Trophoblast cell (in vitro differentiated cells and primary cell): ENCODE measurements around the gene NME7.
A peak's percentile ranks its signal among the peaks of the same experiment; 100 is the strongest.

ENCODE experiments used
- DNase-seq, 2 donors: peaks; one replicate each; pipeline ENCODE4 v3.0.0-alpha.2; 2016
- H2AFZ ChIP-seq: 2 replicates; pipeline ENCODE4 v1.6.1; 2013; ENCODE audit warnings: low read length, moderate library complexity, mild to moderate bottlenecking; ENCODE audit not compliant: insufficient read depth, poor library complexity
- H2AK5ac ChIP-seq: 2 replicates; pipeline ENCODE4 v1.6.1; 2013; ENCODE audit warnings: mild to moderate bottlenecking, low read length
- H2BK120ac ChIP-seq: 2 replicates; pipeline ENCODE4 v1.6.1; 2013; ENCODE audit warnings: low read length, mild to moderate bottlenecking, moderate library complexity; ENCODE audit not compliant: insufficient read depth, poor library complexity
- H2BK12ac ChIP-seq: 2 replicates; pipeline ENCODE4 v1.6.1; 2013; ENCODE audit warnings: mild to moderate bottlenecking, low read length, moderate library complexity
- H2BK5ac ChIP-seq: 2 replicates; pipeline ENCODE4 v1.6.1; 2013; ENCODE audit warnings: low read length, low read depth, moderate library complexity, mild to moderate bottlenecking; ENCODE audit not compliant: poor library complexity
- H3K14ac ChIP-seq: 2 replicates; pipeline ENCODE4 v1.6.1; 2013; ENCODE audit warnings: mild to moderate bottlenecking, low read length
- H3K18ac ChIP-seq: 2 replicates; pipeline ENCODE4 v1.6.1; 2013; ENCODE audit warnings: mild to moderate bottlenecking, low read length
- H3K23ac ChIP-seq: 2 replicates; pipeline ENCODE4 v1.6.1; 2013; ENCODE audit warnings: low read length
- H3K27ac ChIP-seq: 2 replicates; pipeline ENCODE4 v1.5.1; 2013; ENCODE audit warnings: low read depth, mild to moderate bottlenecking, inconsistent platforms, low read length, moderate library complexity
- H3K27me3 ChIP-seq: 2 replicates; pipeline ENCODE4 v1.6.1; 2013; ENCODE audit warnings: inconsistent platforms, mild to moderate bottlenecking, low read length, moderate library complexity; ENCODE audit not compliant: insufficient read depth
- H3K36me3 ChIP-seq, 2 experiments: 1 replicate in 1 of 2; 2 replicates in 1 of 2; pipeline ENCODE4 v1.6.1; 2013; ENCODE audit warnings: low read length in 2 of 2, mild to moderate bottlenecking in 2 of 2, moderate library complexity in 1 of 2; ENCODE audit not compliant: insufficient read depth in 2 of 2, control insufficient read depth in 1 of 2
- H3K4ac ChIP-seq: 2 replicates; pipeline ENCODE4 v1.6.1; 2013; ENCODE audit warnings: low read depth, mild to moderate bottlenecking, low read length, moderate library complexity
- H3K4me1 ChIP-seq, 2 experiments: 1 replicate in 1 of 2; 2 replicates in 1 of 2; pipeline ENCODE4 v1.6.1; 2013; ENCODE audit warnings: low read length in 2 of 2, mild to moderate bottlenecking in 2 of 2, moderate library complexity in 1 of 2; ENCODE audit not compliant: insufficient read depth in 2 of 2, control insufficient read depth in 1 of 2
- H3K4me2 ChIP-seq: 2 replicates; pipeline ENCODE4 v1.6.1; 2013; ENCODE audit warnings: inconsistent platforms, mild to moderate bottlenecking, low read length, moderate library complexity
- H3K4me3 ChIP-seq: 2 replicates; pipeline ENCODE4 v1.5.1; 2013; ENCODE audit warnings: mild to moderate bottlenecking, low read depth, low read length, inconsistent platforms
- H3K79me1 ChIP-seq: one replicate; pipeline ENCODE4 v1.6.1; 2013; ENCODE audit warnings: low read length
- H3K79me2 ChIP-seq: 2 replicates; pipeline ENCODE4 v1.6.1; 2013; ENCODE audit warnings: low read length, mild to moderate bottlenecking; ENCODE audit not compliant: control insufficient read depth, insufficient read depth, poor library complexity
- H3K9ac ChIP-seq: 2 replicates; pipeline ENCODE4 v1.6.1; 2013; ENCODE audit warnings: mild to moderate bottlenecking, low read length
- H3K9me3 ChIP-seq: 2 replicates; pipeline ENCODE4 v1.6.1; 2013; ENCODE audit warnings: low read depth, mild to moderate bottlenecking, control low read depth, inconsistent platforms, low read length; ENCODE audit not compliant: insufficient read depth
- H4K12ac ChIP-seq: 2 replicates; pipeline ENCODE4 v1.6.1; 2013; ENCODE audit warnings: low read depth, mild to moderate bottlenecking, low read length, moderate library complexity
- H4K8ac ChIP-seq: 2 replicates; pipeline ENCODE4 v1.6.1; 2013; ENCODE audit warnings: low read depth, mild to moderate bottlenecking, low read length, moderate library complexity
- H4K91ac ChIP-seq: one replicate; pipeline ENCODE4 v1.6.1; 2013; ENCODE audit warnings: low read depth, mild to moderate bottlenecking, low read length, moderate library complexity
- WGBS: extraction: QIAGEN DNeasy Blood & Tissue Kit; methylation state at CpG from one replicate; pipeline ENCODE4 v1.1.7; 2013; ENCODE audit warnings: missing lambda C conversion rate; ENCODE audit not compliant: insufficient read length, insufficient coverage; ENCODE audit errors: extremely low coverage; 5-methylcytosine and 5-hydroxymethylcytosine counted together

Gene NME7

DNA sequence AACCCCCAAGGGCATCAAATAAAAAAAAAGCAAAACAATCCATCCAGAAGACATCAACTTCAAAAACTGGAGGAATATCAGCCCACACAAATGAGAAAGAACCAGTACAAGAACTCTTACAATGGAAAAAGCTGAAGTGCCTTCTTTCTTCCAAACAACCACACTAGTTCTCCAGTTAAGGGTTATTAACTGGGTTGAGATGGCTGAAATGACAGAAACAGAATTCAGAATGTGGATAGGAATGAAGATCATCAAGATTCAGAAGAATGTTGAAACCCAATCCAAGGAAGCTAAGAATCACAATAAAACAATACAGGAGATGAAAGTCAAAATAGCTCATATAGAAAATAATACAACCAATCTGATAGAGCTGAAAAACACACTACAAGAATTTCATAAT lies 104.5 kb downstream of the NME7 start:
- Histone ChIP-seq H3K9me3 (peaks cover 2% of the 10 kb centered on the region), H3K4me1 (no peaks in the 10 kb centered on the region), H2BK120ac (no peak overlapping the region), H2AK5ac (no peak overlapping the region), H3K9ac (no peak overlapping the region), H4K12ac (no peak overlapping the region), H2BK5ac (no peak overlapping the region), H3K36me3 (peaks cover 0 to 4% of the 10 kb centered on the region in 2 experiments), H3K79me2 (no peaks in the 10 kb centered on the region), H3K14ac (no peak overlapping the region), H3K4ac (no peak overlapping the region), H3K79me1 (no peaks in the 10 kb centered on the region), H3K23ac (no peak overlapping the region), H4K91ac (no peak overlapping the region), H3K4me2 (no peak overlapping the region), H2BK12ac (no peak overlapping the region), H3K27me3 (no peaks in the 10 kb centered on the region), H3K18ac (no peak overlapping the region), H3K4me3 (no peak overlapping the region), H3K27ac (no peak overlapping the region), H2AFZ (no peak overlapping the region), H4K8ac (no peak overlapping the region)
- DNase-seq = peak in 1 of 2 donors; percentile 43

DNA sequence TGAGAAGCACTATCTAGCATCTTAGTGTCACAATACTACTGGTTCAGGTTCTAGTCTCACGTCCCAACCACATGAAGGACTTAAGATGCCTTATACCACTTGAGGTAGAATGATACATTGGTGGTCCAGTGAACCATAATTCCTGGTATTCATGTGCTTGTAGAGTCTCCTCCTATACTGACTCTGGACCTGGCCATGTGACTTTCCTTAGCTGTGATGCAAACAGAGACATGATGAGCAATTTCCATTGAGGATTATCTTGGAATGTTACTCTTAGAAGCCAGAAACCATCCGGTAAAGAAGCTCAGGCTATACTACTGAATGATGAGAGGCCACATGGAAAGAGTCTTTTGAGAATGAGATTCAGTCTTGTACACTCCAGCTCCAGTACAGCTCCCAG lies 105.7 kb downstream of the NME7 start:
- H3K4me3 ChIP-seq = no peak overlapping the region
- no peak overlapping the region for H3K27ac ChIP-seq
- no peak overlapping the region for H2BK120ac ChIP-seq
- no peak overlapping the region for H2AK5ac ChIP-seq
- H3K4me1 ChIP-seq = no peaks in the 10 kb centered on the region
- no peak overlapping the region for H3K14ac ChIP-seq
- H4K8ac ChIP-seq = no peak overlapping the region
- no peaks in the 10 kb centered on the region for H3K79me2 ChIP-seq
- H4K12ac ChIP-seq = no peak overlapping the region
- no peak overlapping the region for H3K4me2 ChIP-seq
- no CpG with 5 or more reads among the region's 2 CpGs for WGBS
- no peak overlapping the region for H3K9ac ChIP-seq
- no peak overlapping the region for H3K23ac ChIP-seq
- no peak for DNase-seq
- H3K79me1 ChIP-seq = no peaks in the 10 kb centered on the region
- peaks cover 3% of the 10 kb centered on the region for H3K9me3 ChIP-seq
- no peak overlapping the region for H2AFZ ChIP-seq
- no peak overlapping the region for H2BK12ac ChIP-seq
- H4K91ac ChIP-seq = no peak overlapping the region
- no peak overlapping the region for H2BK5ac ChIP-seq
- peaks cover 0 to 4% of the 10 kb centered on the region in 2 experiments for H3K36me3 ChIP-seq
- no peak overlapping the region for H3K4ac ChIP-seq
- no peaks in the 10 kb centered on the region for H3K27me3 ChIP-seq
- H3K18ac ChIP-seq = no peak overlapping the region

DNA sequence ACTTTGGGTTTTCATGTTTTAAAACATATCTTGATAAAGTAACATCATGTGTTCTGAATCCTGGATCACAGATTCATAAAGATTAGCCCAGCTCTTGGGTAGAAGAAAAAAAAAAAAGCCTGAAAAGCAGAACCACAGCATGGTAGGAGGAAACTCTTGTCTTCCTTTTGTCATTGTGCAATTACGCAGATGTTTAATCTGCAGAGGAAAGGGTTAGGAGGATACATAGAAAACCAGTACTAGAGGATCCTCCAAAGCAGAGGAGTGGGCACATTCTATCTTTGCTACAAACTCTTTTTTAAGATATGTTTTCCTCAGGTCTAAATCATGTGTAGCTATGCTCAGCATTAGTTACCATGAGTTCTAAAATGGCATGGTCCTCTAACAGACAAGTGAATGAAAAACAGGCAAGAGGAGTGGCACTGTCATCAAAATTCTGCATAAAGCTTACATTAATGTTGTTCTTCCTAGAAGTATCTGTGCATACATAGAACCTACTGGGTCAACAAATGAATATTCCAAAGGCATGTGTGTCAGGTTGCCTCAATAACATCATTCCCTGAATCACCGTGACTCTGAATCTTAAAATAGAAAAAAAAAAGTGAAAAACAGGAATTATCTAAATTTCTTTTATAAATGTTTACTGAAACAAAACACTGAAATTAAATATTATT lies 107.0 kb downstream of the NME7 start:
- H3K4me3 ChIP-seq = no peak overlapping the region
- H3K14ac ChIP-seq = no peak overlapping the region
- H3K27ac ChIP-seq = no peak overlapping the region
- H4K8ac ChIP-seq = no peak overlapping the region
- H3K4me2 ChIP-seq = no peak overlapping the region
- H4K91ac ChIP-seq = no peak overlapping the region
- no peaks in the 10 kb centered on the region for H3K79me2 ChIP-seq
- WGBS = no CpG with 5 or more reads among the region's 2 CpGs
- DNase-seq = no peak
- no peak overlapping the region for H2BK120ac ChIP-seq
- no peak overlapping the region for H3K18ac ChIP-seq
- H3K4ac ChIP-seq = no peak overlapping the region
- H3K36me3 ChIP-seq = peaks cover 0 to 4% of the 10 kb centered on the region in 2 experiments
- no peak overlapping the region for H4K12ac ChIP-seq
- H2AFZ ChIP-seq = no peak overlapping the region
- no peaks in the 10 kb centered on the region for H3K4me1 ChIP-seq
- H3K9me3 ChIP-seq = peaks cover 3% of the 10 kb centered on the region
- H3K79me1 ChIP-seq = no peaks in the 10 kb centered on the region
- H2AK5ac ChIP-seq = no peak overlapping the region
- H3K23ac ChIP-seq = no peak overlapping the region
- no peak overlapping the region for H3K9ac ChIP-seq
- no peak overlapping the region for H2BK5ac ChIP-seq
- no peaks in the 10 kb centered on the region for H3K27me3 ChIP-seq
- H2BK12ac ChIP-seq = no peak overlapping the region

DNA sequence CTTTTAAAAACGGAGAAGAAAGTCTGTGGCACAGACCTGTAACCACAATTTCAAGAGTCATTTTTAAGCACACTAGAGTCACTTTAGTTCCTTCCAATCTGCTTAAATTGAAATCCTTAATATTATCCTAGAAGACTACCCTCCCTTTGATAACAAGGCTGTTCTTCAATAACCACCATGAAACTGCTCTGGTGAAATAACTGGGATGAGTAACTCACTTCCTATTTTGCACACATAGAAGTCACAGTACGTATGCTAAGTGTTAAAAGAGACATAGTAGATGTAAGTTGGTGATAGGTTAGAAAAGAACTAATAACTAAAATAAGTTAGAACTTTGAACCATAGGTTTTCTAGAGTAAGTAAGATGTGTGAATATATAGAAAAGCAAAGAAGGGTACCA lies 107.8 kb downstream of the NME7 start:
- no peak overlapping the region for H3K23ac ChIP-seq
- no peak overlapping the region for H3K18ac ChIP-seq
- H2BK120ac ChIP-seq = no peak overlapping the region
- H4K8ac ChIP-seq = no peak overlapping the region
- H3K4me3 ChIP-seq = no peak overlapping the region
- H2AK5ac ChIP-seq = no peak overlapping the region
- peaks cover 0 to 4% of the 10 kb centered on the region in 2 experiments for H3K36me3 ChIP-seq
- no peak for DNase-seq
- H3K14ac ChIP-seq = no peak overlapping the region
- no CpG with 5 or more reads among the region's 2 CpGs for WGBS
- H3K27me3 ChIP-seq = no peaks in the 10 kb centered on the region
- H4K91ac ChIP-seq = no peak overlapping the region
- no peaks in the 10 kb centered on the region for H3K79me1 ChIP-seq
- H3K4me1 ChIP-seq = no peaks in the 10 kb centered on the region
- no peak overlapping the region for H3K4ac ChIP-seq
- no peak overlapping the region for H2AFZ ChIP-seq
- peaks cover 3% of the 10 kb centered on the region for H3K9me3 ChIP-seq
- H2BK12ac ChIP-seq = no peak overlapping the region
- H3K27ac ChIP-seq = no peak overlapping the region
- no peak overlapping the region for H3K4me2 ChIP-seq
- H4K12ac ChIP-seq = no peak overlapping the region
- no peak overlapping the region for H3K9ac ChIP-seq
- H2BK5ac ChIP-seq = no peak overlapping the region
- no peaks in the 10 kb centered on the region for H3K79me2 ChIP-seq
